Measurements from ENCODE around the gene USP12. TPM values are rescaled to one million over a fixed set of nuclear protein-coding genes. Genes with fewer than 3 reads are reported as not detected.
A peak's percentile ranks its signal among the peaks of the same experiment; 100 is the strongest.

Gene USP12
- total RNA-seq, 1 donor from 2014 or later = 30.8 TPM

GRCh38 chr13:27034678-27035111, 136.9 kb downstream of the USP12 start:
- no peak for TF ChIP-seq CTCF (IDR thresholded peaks at IDR 0.05; ENCODE audit: unreplicated experiment)
- no peak overlapping the region for H3K27ac Mint-ChIP-seq
- peaks cover 7% of the 10 kb centered on the region for H3K9me3 Mint-ChIP-seq (ENCODE audit: low read depth)
- H3K27me3 Mint-ChIP-seq = peaks cover 51% of the 10 kb centered on the region
- DNase-seq (ENCODE audit: low spot score, unreplicated experiment) = no peak
- peaks cover 1% of the 10 kb centered on the region for H3K36me3 Mint-ChIP-seq (ENCODE audit: insufficient read depth)
- H3K4me1 Mint-ChIP-seq (ENCODE audit: low read depth) = peaks cover 7% of the 10 kb centered on the region
- H3K4me3 Mint-ChIP-seq (ENCODE audit: low read depth) = peak overlapping the region; percentile 41

GRCh38 chr13:27028683-27029480, 142.7 kb downstream of the USP12 start:
- Mint-ChIP-seq H3K27ac (no peak overlapping the region), H3K4me1 (ENCODE audit: low read depth) (peaks cover 12% of the 10 kb centered on the region), H3K9me3 (ENCODE audit: low read depth) (peaks cover 7% of the 10 kb centered on the region), H3K27me3 (peaks cover 27% of the 10 kb centered on the region), H3K4me3 (ENCODE audit: low read depth) (no peak overlapping the region), H3K36me3 (ENCODE audit: insufficient read depth) (peaks cover 1% of the 10 kb centered on the region)
- TF ChIP-seq CTCF (IDR thresholded peaks at IDR 0.05; ENCODE audit: unreplicated experiment) = no peak
- DNase-seq (ENCODE audit: low spot score, unreplicated experiment) = no peak

GRCh38 chr13:27027086-27027667, 144.4 kb downstream of the USP12 start:
- TF ChIP-seq CTCF (IDR thresholded peaks at IDR 0.05; ENCODE audit: unreplicated experiment) = no peak
- Mint-ChIP-seq H3K4me1 (ENCODE audit: low read depth) (peaks cover 23% of the 10 kb centered on the region), H3K27ac (no peak overlapping the region), H3K9me3 (ENCODE audit: low read depth) (peaks cover 6% of the 10 kb centered on the region), H3K4me3 (ENCODE audit: low read depth) (no peak overlapping the region), H3K27me3 (peaks cover 18% of the 10 kb centered on the region), H3K36me3 (ENCODE audit: insufficient read depth) (peaks cover 1% of the 10 kb centered on the region)
- DNase-seq (ENCODE audit: low spot score, unreplicated experiment) = no peak

GRCh38 chr13:27026396-27026795, 145.2 kb downstream of the USP12 start:
- H3K27me3 Mint-ChIP-seq = peaks cover 17% of the 10 kb centered on the region
- no peak overlapping the region for H3K4me3 Mint-ChIP-seq (ENCODE audit: low read depth)
- H3K36me3 Mint-ChIP-seq (ENCODE audit: insufficient read depth) = peaks cover under 1% of the 10 kb centered on the region
- peaks cover 3% of the 10 kb centered on the region for H3K9me3 Mint-ChIP-seq (ENCODE audit: low read depth)
- peaks cover 25% of the 10 kb centered on the region for H3K4me1 Mint-ChIP-seq (ENCODE audit: low read depth)
- no peak for DNase-seq (ENCODE audit: low spot score, unreplicated experiment)
- H3K27ac Mint-ChIP-seq = no peak overlapping the region
- no peak for TF ChIP-seq CTCF (IDR thresholded peaks at IDR 0.05; ENCODE audit: unreplicated experiment)

- no peak for DNase-seq (ENCODE audit: low spot score, unreplicated experiment)
- no peaks in the 10 kb centered on the region for H3K36me3 Mint-ChIP-seq (ENCODE audit: insufficient read depth)
- no peak for TF ChIP-seq CTCF (IDR thresholded peaks at IDR 0.05; ENCODE audit: unreplicated experiment)
- H3K4me1 Mint-ChIP-seq (ENCODE audit: low read depth) = peaks cover 26% of the 10 kb centered on the region
- H3K27me3 Mint-ChIP-seq = peaks cover 17% of the 10 kb centered on the region
- no peaks in the 10 kb centered on the region for H3K9me3 Mint-ChIP-seq (ENCODE audit: low read depth)
- peak overlapping the region; percentile 77 for H3K27ac Mint-ChIP-seq
- no peak overlapping the region for H3K4me3 Mint-ChIP-seq (ENCODE audit: low read depth)
Observed at GRCh38 chr13:27024776-27025492, 146.7 kb downstream of the USP12 start.

Data from progenitor cell of endocrine pancreas (in vitro differentiated cells).